Skin of body (tissue), 2 donors: ENCODE results near the gene PLK5. TPM values are rescaled to one million over a fixed set of nuclear protein-coding genes. Genes with fewer than 3 reads are reported as not detected.

ENCODE experiments used
- DNase-seq: peaks from one replicate; lab custom pipeline; 2025; lab: John Stamatoyannopoulos, UW
- total RNA-seq: library from RNA; depleted of rRNA; stranded (reverse); fragments of >200 nt; gene quantifications from one replicate; pipeline ENCODE4 v1.2.3, GENCODE V29; 2014

Gene PLK5
- total RNA-seq, 1 donor from 2014 or later: 0.10 TPM

DNA sequence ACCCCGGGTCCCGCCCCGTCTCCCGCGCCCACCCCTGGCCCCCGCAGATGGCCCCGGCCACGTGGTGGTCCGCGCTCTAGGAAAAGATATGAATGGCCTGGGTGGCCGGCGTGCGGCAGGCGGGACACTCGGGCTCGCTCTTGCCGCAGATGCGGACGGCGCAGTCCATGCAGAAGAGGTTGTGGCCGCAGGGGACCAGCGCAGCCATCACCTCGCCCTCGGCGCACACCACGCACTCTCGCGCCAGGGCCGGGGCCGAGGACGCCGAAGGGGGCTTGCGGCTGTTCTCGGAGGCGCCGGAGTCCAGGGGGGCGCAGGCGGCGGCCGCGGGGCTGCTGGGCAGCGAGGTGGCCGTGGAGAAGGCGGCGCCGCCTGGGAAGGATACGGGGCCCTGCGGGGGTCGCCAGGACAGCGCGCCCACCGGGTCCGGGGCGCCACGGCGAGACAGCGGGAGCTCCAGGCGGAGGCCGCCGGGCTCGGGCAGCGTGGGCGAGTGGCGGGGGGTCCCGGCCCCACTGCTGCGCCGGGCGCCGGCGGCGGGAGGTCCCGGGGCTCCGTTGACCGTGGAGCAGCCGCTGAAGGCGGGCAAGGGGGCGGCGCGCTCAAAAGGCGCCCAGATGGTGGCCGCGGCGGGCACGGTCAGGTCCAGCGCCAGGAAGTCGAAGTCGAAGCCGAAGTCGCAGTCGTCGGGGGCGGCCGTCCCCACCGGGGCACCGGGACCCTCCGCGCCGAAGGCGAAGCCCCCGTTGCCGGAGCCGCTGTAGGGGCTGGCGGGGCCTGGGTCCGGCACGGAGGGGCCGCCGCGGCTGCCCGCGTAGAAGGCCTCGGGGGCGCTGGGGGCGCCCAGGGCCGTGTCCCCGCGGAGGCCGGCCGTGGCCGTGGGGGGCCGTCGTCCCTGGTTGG lies 31.9 kb downstream of the PLK5 start:
- DNase-seq: no peak

DNA sequence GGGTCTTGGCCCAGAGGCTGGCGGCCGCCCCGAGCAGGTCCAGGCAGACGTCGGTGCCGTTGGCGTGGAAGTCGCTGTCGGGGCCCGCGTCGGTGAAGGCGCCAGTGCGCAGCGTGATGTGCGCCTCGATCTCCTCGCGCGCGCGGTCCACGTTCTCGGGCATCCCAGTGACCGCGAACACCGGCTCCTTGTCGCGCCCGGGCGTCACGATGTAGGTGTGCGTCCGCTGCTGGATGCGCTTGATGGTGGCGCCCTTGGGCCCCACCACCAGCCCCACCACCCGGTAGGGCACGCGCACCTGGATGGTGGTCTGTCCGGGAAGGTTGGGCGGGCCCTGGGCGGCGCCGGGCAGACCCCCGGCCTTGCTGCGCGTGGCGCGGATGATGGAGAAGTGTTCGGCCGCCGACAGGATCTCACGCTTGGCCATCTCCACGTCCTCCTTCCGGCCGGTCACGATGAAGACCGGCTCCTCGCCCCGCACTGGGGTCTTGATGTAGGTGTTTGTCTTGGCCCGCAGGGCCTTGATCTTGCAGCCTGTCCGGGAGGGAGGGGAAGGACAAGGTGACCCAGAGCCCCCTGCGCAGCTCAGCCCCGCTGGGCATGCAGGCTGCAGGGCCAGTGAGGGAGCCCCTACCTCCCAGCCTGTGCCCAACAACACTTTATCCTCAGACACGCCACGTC lies 32.7 kb downstream of the PLK5 start:
- no peak for DNase-seq

GRCh38 chr19:1558552-1558951 lies 34.7 kb downstream of the PLK5 start:
- DNase-seq: no peak

DNA sequence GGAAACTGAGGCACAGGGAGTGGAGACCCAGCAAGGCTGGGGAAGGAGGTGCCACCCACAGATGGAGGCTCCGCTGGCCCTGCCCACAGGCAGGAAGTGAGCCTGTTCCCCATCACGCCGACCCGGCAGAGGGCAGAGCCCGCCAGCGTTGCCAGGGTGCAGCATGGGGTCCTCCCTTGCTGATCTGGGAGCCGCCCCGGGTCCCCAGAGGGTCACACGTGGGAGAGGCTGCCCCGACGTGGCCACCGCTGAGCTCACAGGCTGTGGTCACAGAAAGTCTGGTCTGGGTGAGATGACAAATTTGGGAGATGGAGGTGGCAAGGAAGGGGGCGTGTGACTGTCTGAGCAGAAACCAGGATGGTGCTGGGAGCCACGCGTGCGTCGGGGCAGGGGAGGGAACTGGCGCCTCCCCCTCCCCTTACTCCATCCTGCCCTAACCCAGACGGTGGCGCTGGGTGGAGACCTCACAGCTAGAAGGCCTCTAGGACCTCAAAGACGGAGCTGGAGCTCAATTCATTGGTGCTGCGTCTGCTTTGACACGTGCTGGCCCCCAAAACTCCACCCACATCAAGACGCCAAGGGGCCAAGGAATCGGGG lies 36.5 kb downstream of the PLK5 start:
- DNase-seq: no peak

GRCh38 chr19:1561236-1561842 lies 37.5 kb downstream of the PLK5 start:
- DNase-seq: no peak

DNA sequence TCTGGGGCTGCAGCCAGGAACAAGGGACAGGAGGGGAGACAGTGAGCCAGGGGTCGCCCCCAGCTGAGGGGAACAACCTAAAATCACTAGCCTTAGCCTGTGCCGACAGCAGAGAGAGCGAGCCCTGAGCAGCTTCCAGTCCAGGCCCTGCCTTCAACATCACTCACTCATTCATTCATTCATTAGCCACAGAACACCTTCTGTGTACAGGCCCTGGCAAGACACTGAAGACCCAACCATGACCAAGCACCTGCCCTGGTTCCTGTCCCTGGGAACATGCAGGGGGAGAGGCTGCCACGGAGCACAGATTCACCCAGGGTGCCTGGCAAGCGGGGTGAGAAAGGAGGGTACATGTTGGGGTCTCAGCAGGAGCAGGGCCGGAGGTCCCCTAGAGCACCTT lies 39.4 kb downstream of the PLK5 start:
- DNase-seq: no peak

GRCh38 chr19:1566392-1567115 lies 42.7 kb downstream of the PLK5 start:
- DNase-seq: peak; percentile 73

GRCh38 chr19:1567116-1567847 lies 43.4 kb downstream of the PLK5 start:
- DNase-seq: no peak

- DNase-seq: no peak
Measured at GRCh38 chr19:1567848-1568227, 44.0 kb downstream of the PLK5 start.

GRCh38 chr19:1568320-1569019 lies 44.6 kb downstream of the PLK5 start, which contains the start of gene MEX3D:
TSS of gene MEX3D (minus strand) at chr19:1568325. CDS start at chr19:1568058, 267 bp downstream.
- DNase-seq: peak; percentile 35

GRCh38 chr19:1569997-1570396 lies 46.1 kb downstream of the PLK5 start:
- DNase-seq: no peak

DNA sequence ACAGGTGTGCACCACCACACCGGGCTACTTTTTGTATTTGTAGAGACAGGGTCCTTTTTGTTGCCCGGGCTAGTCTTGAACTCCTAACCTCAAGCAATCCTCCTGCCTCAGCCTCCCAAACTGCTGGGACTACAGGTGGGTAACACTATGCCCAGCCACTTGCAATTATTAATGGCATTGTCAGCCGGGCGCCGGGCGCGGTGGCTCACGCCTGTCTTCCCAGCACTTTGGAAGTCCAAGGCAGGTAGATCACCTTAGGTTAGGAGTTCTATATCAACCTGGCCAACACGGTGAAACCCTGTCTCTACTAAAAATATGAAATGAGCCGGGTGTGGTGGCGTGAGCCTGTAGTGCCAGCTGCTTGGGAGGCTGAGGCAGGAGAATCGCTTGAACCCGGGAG lies 47.0 kb downstream of the PLK5 start:
- DNase-seq: no peak

- no peak for DNase-seq
Measured at GRCh38 chr19:1571358-1571757, 47.5 kb downstream of the PLK5 start.

DNA sequence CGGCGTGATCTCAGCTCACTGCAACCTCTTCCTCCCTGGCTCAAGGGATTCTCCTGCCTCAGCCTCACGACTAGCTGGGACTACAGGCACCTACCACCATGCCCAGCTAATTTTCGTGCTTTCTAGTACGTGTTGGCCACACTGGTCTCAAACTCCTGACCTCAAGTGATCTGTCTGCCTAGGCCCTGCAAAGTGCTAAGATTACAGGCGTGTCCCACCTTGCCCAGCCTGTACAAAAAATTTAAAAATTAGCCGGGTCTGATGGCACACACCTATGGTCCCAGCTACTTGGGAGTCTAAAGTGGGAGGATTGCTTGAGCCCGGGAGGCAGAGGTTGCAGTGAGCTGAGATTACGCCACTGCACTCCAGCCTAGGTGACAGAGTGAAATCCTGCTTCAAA lies 48.9 kb downstream of the PLK5 start:
- DNase-seq: no peak

GRCh38 chr19:1574354-1575136 lies 50.7 kb downstream of the PLK5 start:
- DNase-seq: no peak

GRCh38 chr19:1575323-1576241 lies 51.7 kb downstream of the PLK5 start:
- no peak for DNase-seq

DNA sequence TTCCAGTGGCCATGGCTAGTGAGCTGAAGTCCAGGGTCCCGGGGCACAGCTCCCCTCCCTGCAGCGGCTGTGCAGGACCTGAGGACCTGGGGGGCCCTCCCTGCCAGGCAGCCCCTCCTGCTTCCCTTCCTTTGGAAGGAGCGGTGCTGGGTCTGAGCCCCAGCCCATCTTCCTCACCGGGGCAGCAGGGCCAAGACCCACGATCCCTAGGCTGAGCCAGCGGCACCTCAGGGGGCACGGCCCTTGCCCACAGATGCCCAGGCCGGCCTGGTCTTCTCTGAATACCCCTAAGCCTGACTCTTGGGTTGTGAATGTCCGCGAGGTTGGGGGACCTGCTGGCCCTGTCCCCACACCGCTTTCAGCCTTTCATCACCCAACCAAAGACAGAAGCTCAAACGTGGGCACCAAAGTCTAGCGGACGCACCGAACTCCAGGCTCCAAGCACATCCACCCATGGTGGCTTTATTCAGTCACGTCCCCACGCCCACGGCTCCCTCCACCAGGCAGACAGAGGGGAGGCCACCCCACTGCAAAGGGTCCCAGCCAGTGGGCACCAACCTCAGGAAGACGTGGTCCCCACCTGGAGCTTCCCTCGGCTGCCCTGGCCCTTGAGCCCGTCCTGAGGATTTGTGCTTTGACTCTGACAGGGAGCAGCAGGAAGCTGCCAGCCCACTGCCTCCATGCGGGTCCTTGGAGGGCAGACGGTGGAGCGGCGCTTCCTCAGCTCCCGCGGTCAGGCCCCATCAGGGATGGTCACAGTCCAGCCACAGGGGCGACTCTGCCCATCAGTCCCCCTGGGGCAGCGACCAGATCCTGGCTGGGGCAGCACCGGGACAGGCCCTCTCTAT lies 52.6 kb downstream of the PLK5 start:
- no peak for DNase-seq
